Measurements from ENCODE around the gene SAPCD2.

Gene SAPCD2

DNA sequence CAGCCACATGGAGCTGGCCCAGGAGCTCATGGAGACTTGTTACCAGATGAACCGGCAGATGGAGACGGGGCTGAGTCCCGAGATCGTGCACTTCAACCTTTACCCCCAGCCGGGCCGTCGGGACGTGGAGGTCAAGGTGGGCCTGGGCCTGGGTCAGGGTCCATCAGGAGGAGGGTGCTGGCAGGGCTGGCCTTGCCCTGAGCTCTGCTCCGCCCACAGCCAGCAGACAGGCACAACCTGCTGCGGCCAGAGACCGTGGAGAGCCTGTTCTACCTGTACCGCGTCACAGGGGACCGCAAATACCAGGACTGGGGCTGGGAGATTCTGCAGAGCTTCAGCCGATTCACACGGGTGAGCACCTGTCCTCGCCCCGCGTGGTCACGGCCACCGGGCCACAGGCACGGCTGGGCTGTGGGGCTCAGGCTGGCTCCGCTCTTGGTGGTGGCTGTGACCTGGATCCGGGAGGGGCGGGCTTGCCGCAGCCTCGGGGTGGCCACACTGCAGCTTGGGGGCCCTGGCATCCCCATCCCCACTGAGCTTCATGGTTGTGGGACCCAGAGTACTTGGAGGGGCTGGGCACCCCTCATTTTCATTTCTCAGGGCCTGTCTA, 37.1 kb upstream of the SAPCD2 start:
- no peak for DNase-seq (ENCODE audit: low spot score)

DNA sequence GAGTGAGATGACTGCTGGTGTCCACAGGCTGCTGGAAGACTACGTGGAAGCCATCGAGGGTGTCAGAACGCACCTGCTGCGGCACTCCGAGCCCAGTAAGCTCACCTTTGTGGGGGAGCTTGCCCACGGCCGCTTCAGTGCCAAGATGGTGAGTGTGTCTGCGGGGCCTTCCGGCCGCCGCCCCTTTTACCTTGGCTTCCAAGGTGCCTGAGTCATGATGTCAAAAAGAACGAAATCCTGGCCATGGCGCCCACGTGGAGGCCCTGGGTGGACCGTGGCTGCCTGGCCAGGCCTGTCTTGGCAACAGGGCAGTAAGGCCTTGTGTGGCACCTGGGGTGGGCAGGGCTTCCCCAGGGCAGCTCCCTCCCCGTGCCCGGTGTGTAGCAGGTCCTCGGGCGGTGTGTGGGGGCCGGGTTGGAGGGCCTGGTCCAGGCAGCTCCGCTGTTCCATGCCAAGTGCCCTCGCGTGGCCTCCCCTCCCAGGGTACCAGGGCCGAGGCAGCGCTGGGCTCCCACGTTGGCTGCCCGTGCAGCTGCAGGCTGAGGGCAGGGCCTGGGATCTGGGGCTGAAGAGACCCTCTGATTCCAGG, 36.4 kb upstream of the SAPCD2 start:
- DNase-seq (ENCODE audit: low spot score) = no peak

DNA sequence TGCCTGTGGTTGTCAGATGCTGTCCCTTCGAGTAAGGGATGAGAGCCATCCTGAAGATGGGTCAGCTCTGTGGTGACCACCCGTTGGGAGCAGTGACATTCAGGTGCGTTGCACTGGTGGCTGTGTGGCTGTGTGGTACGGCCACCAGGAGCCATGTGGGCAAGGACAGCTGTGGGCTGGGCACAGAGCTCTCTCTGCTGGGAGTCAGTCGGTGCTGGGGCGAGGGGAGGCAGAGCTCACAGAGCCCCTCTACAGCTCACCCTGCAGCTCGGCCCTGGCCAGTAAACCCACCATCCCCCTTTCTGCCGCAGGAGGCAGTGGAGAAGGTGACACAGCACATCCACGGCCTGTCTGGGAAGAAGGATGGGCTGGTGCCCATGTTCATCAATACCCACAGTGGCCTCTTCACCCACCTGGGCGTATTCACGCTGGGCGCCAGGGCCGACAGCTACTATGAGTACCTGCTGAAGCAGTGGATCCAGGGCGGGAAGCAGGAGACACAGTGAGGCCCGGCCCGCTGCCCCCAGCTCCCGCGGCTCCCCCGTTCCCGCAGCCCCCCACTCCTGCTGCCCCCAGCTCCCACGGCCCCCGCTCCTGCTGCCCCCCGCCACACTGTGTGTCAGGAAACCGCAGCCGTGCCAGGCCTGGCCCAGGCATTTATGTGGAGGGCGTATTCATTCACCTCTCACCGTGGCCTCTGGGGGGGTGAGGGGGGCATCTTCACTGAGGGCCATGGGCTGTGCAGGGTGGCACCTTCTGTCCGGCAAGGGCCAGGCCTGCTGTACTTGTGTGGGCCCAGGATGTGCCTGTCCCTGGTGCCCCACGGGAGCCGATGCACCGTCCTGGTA, 35.7 kb upstream of the SAPCD2 start:
- DNase-seq (ENCODE audit: low spot score) = no peak

DNA sequence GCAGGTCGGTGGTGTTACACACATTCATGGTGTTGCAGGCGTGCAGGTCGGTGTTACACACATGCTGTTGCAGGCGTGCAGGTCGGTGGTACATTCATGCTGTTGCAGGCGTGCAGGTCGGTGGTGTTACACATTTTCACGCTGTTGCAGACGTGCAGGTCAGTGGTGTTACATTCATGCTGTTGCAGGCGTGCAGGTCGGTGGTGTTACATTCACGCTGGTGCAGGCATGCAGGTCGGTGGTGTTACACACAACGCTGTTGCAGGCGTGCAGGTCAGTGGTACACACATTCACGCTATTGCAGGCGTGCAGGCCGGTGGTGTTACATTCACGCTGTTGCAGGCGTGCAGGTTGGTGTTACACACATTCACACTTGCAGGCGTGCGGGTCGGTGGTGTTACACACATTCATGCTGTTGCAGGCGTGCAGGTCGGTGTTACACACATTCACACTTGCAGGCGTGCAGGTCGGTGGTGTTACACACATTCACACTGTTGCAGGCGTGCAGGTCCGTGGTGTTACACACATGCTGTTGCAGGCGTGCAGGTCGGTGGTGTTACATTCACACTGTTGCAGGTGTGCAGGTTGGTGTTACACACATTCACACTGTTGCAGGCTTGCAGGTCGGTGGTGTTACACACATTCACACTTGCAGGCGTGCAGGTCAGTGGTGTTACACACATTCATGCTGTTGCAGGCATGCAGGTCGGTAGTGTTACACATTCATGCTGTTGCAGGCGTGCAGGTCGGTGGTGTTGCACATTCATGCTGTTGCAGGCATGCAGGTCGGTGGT, 33.0 kb upstream of the SAPCD2 start:
- DNase-seq (ENCODE audit: low spot score) = no peak

DNA sequence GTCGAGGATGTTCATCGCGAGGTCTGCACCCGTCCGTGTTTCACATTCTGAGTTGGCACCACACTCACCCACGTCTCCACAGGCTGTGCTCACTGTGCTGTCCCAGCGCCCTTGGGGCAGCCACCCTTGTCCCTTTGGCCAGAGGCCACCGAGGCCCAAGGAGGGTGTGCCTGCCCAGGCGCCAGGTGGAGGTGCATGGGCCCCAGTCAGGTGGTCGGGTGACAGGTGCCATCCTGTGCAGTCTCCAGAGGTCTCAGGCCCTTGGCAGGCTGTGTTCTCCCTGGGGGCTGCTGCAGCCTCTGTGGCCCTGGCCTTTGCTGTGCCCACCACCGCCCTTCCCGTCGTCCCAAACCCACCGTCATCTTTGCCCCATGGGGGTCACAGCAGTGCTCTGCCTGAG, 28.9 kb upstream of the SAPCD2 start:
- DNase-seq (ENCODE audit: low spot score) = no peak

DNA sequence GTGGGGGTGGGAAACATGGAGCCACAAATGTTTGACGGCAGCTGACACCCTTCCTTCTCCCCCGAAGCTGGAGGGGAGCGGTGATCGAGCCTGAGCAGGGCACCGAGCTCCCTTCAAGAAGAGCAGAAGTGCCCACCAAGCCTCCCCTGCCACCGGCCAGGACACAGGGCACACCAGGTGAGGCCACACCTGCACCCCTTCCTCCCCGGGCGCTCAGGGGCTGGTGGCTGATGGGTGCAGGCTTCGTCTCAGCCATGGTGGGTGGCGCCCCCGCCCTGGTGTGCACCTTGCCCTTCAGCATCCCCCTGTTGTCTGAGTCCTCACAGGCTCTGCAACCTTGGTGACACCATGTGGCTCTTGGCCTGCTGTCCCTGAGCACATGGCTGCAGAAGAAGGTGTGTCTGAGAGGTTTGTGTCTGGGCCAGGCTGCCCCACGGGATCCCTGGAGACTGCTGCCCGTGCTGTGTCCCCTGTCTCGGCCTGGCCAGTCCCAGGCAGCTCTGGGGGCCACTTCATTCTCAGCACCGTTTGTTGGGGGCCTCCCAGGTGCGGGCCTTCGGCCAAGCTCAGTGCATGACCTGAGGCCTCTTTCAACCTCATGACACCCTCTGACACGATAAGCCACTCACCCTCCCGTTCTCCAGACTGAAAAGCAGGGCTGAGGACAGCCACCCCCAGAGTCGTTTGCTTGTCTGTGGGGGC, 27.6 kb upstream of the SAPCD2 start:
- DNase-seq (ENCODE audit: low spot score) = no peak

DNA sequence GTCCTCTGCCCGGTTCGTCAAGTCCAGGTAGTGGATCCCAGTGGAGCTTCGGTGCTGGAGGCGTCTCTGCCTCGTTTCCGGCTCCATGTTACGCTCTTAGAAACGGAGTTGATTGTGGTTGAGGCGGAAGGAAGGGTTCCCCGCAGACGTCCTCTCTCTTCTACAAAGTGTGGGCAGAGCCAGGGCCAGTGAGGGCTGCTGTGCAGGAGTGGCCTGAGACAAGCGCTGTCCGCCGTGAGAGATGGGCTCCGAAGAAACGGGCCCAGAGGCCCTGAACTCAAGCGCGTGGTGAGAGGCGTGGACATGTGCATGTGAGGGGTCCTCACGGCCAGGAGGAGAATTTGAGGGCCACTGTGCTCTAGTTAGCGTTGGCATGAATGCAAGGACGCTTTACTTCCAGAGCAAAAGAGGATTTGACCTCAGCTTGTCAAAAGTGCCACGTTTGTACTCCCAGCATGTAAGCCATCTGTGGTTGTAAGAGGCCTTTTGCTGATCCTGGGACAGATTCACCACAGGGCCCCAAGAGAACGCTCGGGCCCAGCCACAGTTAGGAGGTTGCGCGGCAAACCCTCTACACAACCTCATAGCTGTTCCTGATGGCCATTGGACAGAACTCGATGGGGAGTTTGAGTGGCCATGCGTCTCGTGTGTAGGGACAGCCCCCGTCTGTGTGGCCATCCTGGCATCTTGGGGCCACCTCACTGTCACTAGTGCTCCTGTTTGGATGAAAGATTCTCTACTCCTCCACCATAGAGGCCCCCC, 26.6 kb upstream of the SAPCD2 start:
- DNase-seq (ENCODE audit: low spot score) = no peak

DNA sequence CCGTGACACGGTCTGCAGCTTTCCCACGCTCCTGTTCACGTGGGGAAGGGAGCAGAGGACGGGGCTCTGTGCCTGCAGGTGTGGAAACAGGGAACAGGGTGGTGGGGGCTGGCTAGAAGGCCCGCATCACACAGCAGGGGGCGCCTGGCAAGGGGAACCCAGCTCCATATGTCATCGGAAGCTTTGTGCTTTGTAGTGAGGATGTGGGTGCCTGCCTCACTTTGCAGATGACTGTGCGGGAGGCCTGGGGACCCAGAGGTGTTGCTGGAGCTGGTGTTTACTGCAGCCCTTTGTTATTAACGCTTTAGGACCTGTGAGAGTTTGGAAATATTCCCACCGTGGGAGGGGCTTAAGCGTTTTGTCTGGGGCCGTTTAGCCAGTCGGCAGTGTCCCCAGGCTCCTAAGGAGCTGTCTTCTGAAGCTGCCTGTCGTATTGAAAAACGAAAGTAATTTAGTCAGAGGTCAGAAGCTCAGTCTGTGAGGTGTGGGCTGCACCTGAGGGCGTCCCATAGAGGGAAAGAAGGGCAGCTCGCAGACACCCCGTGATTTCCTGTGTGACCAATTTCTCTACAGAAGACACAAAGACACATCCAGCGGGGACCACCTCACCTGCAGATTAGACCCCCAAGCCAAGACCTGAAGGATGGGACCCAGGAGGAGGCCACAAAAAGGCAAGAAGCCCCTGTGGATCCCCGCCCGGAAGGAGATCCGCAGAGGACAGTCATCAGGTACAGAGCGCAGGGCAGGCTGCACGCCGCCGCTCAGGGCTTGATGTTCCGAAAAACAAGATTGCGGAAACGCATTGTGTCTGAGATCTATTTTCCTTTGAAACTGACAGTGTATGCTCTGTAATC, 25.5 kb upstream of the SAPCD2 start:
- DNase-seq (ENCODE audit: low spot score) = no peak

DNA sequence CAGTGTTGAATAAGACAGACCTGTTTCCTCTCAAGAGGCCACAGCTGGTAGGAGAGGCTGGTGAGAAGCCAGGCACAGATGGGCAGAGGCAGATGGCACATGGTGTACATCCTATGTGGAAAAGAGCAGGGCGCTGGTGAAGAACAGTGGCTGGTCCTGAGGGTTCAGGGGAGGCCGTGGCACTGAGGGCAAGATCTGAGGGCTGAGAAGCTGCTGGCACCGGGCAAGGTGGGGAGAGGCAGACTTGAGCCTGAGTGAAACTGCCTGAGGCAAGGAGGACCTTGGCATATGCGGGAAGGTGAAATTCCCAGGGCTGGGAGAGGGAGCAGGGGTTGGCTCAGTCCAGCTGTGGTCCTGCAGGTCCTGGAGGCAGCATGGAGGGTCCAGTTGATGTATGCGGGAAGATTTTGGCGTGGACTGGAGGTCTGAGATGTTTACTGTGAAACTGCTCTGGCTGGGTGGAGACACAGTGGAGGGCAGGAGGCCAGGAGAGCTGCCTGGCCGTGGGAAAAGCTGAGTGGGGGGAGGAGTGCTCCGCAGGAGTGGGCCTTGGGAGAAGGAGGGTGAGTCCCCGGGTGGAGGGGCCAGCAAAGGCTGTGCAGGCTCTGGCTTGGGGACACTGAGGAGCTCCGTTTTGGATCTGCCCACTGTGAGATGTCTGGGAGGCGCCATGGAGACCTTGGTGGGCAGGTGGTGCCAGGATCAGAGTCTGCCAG, 19.0 kb upstream of the SAPCD2 start:
- DNase-seq (ENCODE audit: low spot score) = no peak

DNA sequence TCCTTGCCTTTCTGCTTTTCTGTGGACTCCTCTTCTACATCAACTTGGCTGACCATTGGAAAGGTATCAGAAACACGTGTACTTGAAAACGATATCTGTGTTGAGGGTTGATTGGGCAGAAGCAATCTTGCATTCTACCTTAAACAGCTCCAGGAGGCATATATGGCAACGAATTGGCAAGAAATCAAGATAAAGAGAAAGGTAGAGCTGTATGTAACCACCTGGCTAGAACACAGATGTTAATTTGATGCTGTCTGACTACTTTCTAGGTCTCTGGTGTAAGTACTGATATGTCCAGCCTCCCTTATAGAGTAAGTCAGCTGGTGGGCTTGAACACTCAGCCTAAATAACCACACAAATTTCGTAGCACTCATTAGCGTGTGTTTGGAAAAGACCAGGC, 17.8 kb upstream of the SAPCD2 start:
- DNase-seq (ENCODE audit: low spot score) = no peak

DNA sequence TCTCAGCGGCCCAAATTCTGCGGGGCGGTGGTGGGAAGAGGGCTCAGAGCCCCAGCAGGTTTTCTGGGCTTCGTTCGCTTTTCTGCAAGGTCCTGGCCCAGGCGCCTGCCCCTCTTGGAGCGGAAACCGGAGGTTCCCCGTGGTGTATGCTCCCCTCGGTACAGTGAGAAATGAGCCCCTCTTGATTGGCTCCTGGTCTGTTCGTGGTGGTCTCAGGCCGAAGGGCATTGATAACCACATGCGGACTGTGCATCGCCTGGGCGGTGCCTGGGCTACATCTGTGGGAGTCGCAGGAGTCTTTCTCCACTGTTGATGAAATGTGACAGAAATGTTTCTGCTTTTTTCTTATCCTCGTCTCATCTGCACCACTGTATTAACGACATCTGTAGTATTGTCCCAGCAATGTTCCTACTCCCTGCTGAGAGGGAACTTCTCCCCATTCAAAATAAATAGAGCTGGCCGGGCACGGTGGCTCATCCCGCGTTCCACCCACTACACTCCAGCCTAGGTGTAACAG, 17.1 kb upstream of the SAPCD2 start:
- no peak for DNase-seq (ENCODE audit: low spot score)

DNA sequence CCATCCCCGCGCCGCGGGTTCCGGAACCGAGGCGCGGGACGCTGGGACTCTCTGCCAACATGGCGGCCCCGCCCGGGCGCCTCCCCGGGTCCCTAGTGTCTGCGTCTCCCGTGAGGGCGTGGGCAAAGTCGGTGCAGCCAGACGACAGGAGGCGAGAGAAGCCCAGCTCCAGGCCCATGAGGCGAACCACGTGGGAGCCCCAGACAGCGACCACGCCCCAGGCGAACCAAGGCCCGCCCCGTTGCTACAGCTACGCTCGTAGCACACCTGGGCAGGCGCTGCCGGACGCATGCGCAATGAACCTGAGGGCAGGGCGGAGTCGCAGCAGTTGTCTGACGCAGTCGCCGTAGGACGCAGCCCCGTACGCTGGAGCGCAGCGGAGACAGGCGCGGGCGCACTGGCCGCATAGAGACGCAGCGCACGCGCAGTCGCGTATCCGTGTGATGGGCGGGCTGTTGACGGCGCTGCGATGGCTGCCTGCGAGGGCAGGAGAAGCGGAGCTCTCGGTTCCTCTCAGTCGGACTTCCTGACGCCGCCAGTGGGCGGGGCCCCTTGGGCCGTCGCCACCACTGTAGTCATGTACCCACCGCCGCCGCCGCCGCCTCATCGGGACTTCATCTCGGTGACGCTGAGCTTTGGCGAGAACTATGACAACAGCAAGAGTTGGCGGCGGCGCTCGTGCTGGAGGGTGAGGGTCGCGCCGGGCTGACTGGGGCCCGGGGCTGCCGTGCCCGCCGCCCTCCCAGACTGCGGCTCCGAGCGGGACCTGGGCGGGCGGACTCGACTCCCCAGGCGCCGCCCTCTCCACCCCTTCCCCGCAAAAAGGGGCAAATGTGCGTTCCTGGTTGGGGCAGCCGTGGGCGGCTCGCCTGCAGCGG, 16.4 kb upstream of the SAPCD2 start, which contains the start of gene MAN1B1:
Gene MAN1B1, plus strand, starts transcription at position 455 of the 878 bp plus-strand sequence. Its CDS starts 15 bp downstream, at position 470.
- DNase-seq (ENCODE audit: low spot score) = peak; percentile 98

DNA sequence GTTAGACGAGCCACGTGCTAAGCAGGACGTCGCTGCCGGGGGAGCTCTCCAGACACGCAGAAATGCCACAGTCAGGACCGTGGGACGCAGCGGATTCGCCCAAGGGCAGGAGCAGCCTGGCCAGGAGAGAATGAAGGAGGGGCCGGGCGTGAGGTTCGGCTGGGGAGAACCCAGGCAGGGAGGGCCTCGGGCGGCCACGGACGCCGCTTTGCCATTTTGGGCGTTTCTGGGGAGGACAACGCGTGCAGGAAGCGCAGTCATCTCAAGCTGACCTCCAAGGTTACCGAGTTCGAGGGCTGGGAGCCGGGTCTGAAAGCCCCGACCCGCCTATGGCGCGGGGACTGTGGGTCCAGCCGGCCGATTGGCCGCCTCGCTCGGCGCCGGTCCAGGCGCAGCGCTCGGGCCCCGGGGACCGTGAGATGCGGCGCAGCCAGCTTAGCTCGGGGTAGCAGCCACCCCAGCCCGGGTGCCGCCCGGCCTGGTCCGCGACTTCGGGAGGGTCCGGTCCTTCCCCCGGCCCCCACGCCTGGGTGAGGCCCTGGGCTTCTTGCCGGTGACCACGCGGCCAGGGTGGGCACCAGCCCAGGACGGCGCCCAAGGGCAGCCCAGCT, 15.7 kb upstream of the SAPCD2 start:
- DNase-seq (ENCODE audit: low spot score) = no peak

DNA sequence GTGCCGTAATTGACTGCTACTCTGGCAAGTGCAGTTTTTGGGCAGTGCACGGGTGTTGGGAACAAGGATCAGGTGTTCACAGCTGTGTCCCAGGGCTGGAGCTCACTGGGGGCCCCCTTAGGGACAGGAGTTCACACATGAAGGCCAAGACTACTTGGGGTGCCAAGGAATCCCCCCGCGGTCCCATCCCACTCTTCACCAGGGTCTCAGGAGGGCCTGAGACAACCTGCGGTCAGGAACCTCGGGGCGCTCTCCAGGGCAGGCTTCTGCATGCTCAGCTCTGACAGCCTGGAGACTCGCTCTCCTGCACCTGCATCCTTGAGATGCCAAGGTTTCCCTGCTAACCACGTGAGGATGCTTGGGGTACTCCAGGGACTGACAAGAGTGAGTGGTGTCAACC, 14.2 kb upstream of the SAPCD2 start:
- DNase-seq (ENCODE audit: low spot score) = no peak

DNA sequence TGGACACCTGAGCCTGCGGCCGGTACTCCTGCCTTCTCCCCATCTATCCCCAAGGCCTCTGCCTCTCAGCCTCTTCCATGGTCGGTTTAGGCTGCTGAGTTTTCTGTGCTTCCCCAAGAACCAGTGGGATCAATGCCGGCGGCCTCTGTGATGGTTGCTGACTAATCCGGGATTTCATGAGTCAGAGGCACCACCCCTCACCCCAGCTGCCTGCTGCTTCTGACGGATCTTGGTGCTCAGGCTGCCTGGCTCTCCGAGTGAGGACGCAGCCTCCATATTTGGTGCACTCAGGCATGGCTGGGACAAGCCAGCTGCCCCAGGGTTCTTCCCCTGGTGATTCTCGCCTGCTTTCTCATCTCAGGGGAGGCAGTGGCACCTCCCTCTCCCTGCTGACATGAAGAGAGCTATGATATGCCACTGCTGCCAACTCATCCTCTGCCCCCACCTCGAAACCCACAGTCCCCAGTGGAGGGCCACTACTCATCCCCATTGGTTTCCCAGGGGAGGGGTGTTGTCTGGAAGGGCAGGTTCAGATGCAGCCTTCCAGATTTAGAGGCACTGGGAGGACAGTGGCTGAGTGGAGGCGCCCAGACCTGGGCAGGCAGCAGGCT, 13.1 kb upstream of the SAPCD2 start:
- peak; percentile 78 for DNase-seq (ENCODE audit: low spot score)

DNA sequence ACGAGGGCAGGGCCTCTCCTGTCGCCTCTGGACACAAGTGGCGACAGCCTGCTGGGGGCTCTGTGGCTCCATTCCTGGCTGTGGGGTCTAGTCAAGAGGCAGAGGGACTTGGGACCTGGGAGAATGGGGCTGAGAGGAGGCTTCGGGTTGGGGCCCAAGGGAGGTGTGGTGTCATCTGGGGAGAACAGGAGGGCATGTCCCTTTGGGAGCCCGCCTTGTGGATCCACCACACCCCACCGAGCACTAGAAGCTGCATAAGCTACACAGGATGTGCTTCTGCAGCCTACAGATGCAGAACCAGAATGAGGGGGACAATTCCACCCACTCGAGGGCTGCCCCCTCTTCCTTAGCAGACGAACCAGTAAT, 12.6 kb upstream of the SAPCD2 start:
- DNase-seq (ENCODE audit: low spot score) = no peak

DNA sequence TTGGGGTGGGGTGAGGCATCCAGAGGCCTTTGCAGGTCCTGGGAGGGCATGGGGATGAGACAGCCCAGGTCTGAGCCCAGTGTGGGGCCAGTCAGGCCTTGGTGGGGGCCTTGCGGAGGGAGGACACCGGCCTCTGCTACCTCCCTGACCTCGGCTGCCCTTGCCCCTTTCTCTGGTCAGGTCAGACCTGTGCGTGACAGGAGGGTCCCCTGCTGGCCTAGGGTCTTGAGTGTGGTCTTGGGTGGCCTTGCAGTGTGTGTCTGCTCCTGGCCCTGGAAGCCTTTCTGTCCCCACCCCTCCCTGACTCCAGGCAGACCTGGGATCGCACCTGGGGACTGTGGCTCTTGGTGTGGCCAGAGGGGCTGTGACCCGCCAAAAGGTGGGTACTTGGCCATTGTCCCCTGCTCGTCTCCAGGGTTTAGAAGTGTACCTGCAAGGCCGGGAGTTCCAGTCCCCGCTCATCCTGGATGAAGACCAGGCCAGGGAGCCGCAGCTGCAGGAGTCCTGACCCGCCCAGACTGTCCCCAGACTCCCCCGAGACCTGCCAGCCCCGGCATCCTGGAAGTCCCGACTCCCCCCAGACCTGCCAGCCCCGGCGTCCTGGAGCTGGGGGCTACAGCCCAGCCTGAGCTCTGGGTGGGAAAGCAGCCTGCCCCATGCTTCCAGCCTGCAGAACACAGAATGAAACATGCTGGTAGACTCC, 12.0 kb upstream of the SAPCD2 start:
- DNase-seq (ENCODE audit: low spot score) = no peak

Data from ecto neural progenitor cell (in vitro differentiated cells).